GM13977 (cell line): Measurements from ENCODE around the gene TPPP2.

Source experiments
- DNase-seq: peaks from one replicate; pipeline ENCODE4 v3.0.0; 2012; ENCODE audit warnings: low spot score
- CTCF ChIP-seq: IDR thresholded peaks from 2 replicates; pipeline ENCODE4 v1.5.1; 2012; ENCODE audit warnings: mild to moderate bottlenecking, control low read depth; ENCODE audit not compliant: insufficient read depth; ENCODE audit errors: extremely low read depth, missing control alignments
- in situ Hi-C: fragments of 300-500 bp; cut with MboI; formaldehyde crosslinking; loops from one replicate; pipeline ENCODE4 v1.12.0; 2022; ENCODE audit warnings: low sequenced_read_pairs, low pct_unique_long_range_greater_than_20kb, mixed read lengths, inconsistent platforms; ENCODE audit not compliant: unreplicated experiment

TPPP2 gene

GRCh38 chr14:21071225-21072030, 41.4 kb downstream of the TPPP2 start:
- no peak for TF ChIP-seq CTCF
- DNase-seq, result peak; percentile 93
- in situ Hi-C loops, result no loop called here

DNA sequence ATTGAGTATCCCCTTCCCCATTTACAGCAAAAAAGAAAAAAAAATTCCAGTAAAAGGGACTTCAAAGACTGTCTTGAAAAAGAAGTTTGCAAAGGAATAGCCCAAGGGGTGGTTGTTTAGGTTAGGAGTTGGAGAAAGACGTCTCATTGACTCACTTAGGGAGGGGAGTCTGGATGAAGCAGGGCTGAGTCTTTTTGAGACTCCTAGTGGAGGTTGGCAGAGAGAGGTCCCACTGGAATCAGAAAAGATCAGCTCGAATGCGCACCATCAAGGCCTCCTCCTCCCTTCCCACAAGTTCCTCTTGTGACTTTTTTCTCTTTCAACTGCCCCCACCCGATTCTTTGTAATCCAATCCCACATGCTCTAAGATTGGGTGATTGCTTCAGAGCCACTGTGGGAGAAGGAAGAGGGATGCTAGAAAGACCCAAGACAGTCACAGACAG, 42.0 kb downstream of the TPPP2 start:
- in situ Hi-C loops, result no loop called here
- peak; percentile 33 for DNase-seq
- TF ChIP-seq CTCF, result no peak

- no peak for TF ChIP-seq CTCF
- in situ Hi-C loops, result no loop called here
- DNase-seq, result peak; percentile 23
These were observed 42.8 kb downstream of the TPPP2 start for GRCh38 chr14:21072781-21073339.

DNA sequence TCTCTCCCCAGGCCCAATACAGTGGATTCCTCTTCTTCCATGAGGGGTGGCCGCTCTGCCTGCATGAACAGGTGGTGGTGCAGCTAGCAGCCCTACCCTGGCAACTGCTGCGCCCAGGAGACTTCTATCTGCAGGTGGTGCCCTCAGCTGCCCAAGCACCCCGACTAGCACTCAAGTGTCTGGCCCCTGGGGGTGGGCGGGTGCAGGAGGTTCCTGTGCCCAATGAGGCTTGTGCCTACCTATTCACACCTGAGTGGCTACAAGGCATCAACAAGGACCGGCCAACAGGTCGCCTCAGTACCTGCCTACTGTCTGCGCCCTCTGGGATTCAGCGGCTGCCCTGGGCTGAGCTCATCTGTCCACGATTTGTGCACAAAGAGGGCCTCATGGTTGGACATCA, 43.9 kb downstream of the TPPP2 start:
- in situ Hi-C loops, result no loop called here
- no peak for TF ChIP-seq CTCF
- peak; percentile 14 for DNase-seq

GRCh38 chr14:21074398-21075272, 44.6 kb downstream of the TPPP2 start:
- DNase-seq, result peak; percentile 19
- in situ Hi-C loops, result no loop called here
- no peak for TF ChIP-seq CTCF

GRCh38 chr14:21075719-21076437, 45.9 kb downstream of the TPPP2 start:
- DNase-seq, result peak; percentile 21
- TF ChIP-seq CTCF, result no peak
- in situ Hi-C loops, result no loop called here
